Mesendoderm (in vitro differentiated cells): ENCODE measurements around the gene AP4B1. TPM values are rescaled to one million over a fixed set of nuclear protein-coding genes. Genes with fewer than 3 reads are reported as not detected.
A peak's percentile ranks its signal among the peaks of the same experiment; 100 is the strongest.
"Not testable (repeated sequence)": the region's sequence is repeated elsewhere in the genome, so short reads cannot be mapped to it uniquely, and the experiment has no call there.

Experiments used
- DNase-seq: peaks from one replicate; pipeline ENCODE4 v3.0.0; 2013
- H2AK5ac ChIP-seq: 2 replicates; pipeline ENCODE4 v1.6.1; 2013; ENCODE audit warnings: low read length, inconsistent platforms
- H2BK120ac ChIP-seq: 2 replicates; pipeline ENCODE4 v1.6.1; 2013; ENCODE audit warnings: low read depth, mild to moderate bottlenecking, low read length, moderate library complexity, mixed read lengths
- H2BK15ac ChIP-seq: replicated peaks from 2 replicates; pipeline ENCODE4 v1.6.1; 2013; ENCODE audit warnings: low read depth, mild to moderate bottlenecking, moderate library complexity
- H2BK5ac ChIP-seq: 2 replicates; pipeline ENCODE4 v1.6.1; 2013; ENCODE audit warnings: low read length, inconsistent platforms
- H3K18ac ChIP-seq: 2 replicates; pipeline ENCODE4 v1.6.1; 2013; ENCODE audit warnings: mild to moderate bottlenecking, low read length, mixed read lengths
- H3K23ac ChIP-seq: one replicate; pipeline ENCODE4 v1.6.1; 2013; ENCODE audit warnings: low read length
- H3K27ac ChIP-seq: 2 replicates; pipeline ENCODE4 v1.5.1; 2013; ENCODE audit warnings: low read depth, mild to moderate bottlenecking, inconsistent platforms, low read length, moderate library complexity
- H3K27me3 ChIP-seq: 2 replicates; pipeline ENCODE4 v1.6.1; 2013; ENCODE audit warnings: low read length, control low read depth, mild to moderate bottlenecking, inconsistent platforms; ENCODE audit not compliant: insufficient read depth, poor library complexity
- H3K36me3 ChIP-seq: 2 replicates; pipeline ENCODE4 v1.6.1; 2013; ENCODE audit warnings: low read length, inconsistent platforms; ENCODE audit not compliant: control insufficient read depth, insufficient read depth
- H3K4ac ChIP-seq: one replicate; pipeline ENCODE4 v1.6.1; 2013; ENCODE audit warnings: low read depth, mild to moderate bottlenecking, low read length, moderate library complexity
- H3K4me1 ChIP-seq: 2 replicates; pipeline ENCODE4 v1.6.1; 2013; ENCODE audit warnings: low read depth, low read length, inconsistent platforms; ENCODE audit not compliant: control insufficient read depth
- H3K4me2 ChIP-seq: 2 replicates; pipeline ENCODE4 v1.6.1; 2013; ENCODE audit warnings: low read length
- H3K4me3 ChIP-seq: 2 replicates; pipeline ENCODE4 v1.5.1; 2013; ENCODE audit warnings: mild to moderate bottlenecking, low read length
- H3K56ac ChIP-seq: one replicate; pipeline ENCODE4 v1.6.1; 2013; ENCODE audit warnings: low read length
- H3K79me1 ChIP-seq: 2 replicates; pipeline ENCODE4 v1.6.1; 2013; ENCODE audit warnings: low read length, inconsistent platforms
- H3K79me2 ChIP-seq: 2 replicates; pipeline ENCODE4 v1.6.1; 2013; ENCODE audit warnings: mild to moderate bottlenecking, low read length; ENCODE audit not compliant: control insufficient read depth, insufficient read depth
- H3K9ac ChIP-seq: 2 replicates; pipeline ENCODE4 v1.6.1; 2013; ENCODE audit warnings: low read length, inconsistent platforms
- H4K5ac ChIP-seq: one replicate; pipeline ENCODE4 v1.6.1; 2013; ENCODE audit warnings: low read length
- H4K8ac ChIP-seq: one replicate; pipeline ENCODE4 v1.6.1; 2013; ENCODE audit warnings: low read depth, mild to moderate bottlenecking, control low read depth, low read length, moderate library complexity
- WGBS: extraction: QIAGEN DNeasy Blood & Tissue Kit; methylation state at CpG from one replicate; pipeline ENCODE4 v1.1.7; 2013; ENCODE audit warnings: low lambda C conversion rate, missing lambda C conversion rate; ENCODE audit not compliant: insufficient coverage; ENCODE audit errors: extremely low coverage; 5-methylcytosine and 5-hydroxymethylcytosine counted together
- polyA plus RNA-seq, 2 experiments: library from polyadenylated mRNA; stranded (reverse); fragments of 200-250 nt; gene quantifications; one replicate each; pipeline ENCODE4 v1.2.3, GENCODE V29; 2013

Gene AP4B1
- 8.4 TPM for polyA plus RNA-seq (2013, experiment 1 of 2)
- polyA plus RNA-seq (2013, experiment 2 of 2): 8.4 TPM

- no peaks in the 10 kb centered on the region for H3K27me3 ChIP-seq
- H3K9ac ChIP-seq: peak within 1 kb of the TSS; percentile 98
- peaks cover 2% of the 10 kb centered on the region for H3K36me3 ChIP-seq
Observed at GRCh38 chr1:113904674-113905434, at the start of gene AP4B1, which contains the start of gene DCLRE1B. Gene AP4B1 (minus strand): TSS chr1:113904799. CDS start chr1:113904717, 82 bp downstream. Gene DCLRE1B (plus strand): TSS chr1:113905326. CDS start chr1:113905587, 261 bp downstream.

GRCh38 chr1:113951719-113952118, 47.1 kb upstream of the AP4B1 start:
- H2BK5ac ChIP-seq: no peak overlapping the region
- H3K27me3 ChIP-seq: no peaks in the 10 kb centered on the region
- no peaks in the 10 kb centered on the region for H3K4me1 ChIP-seq
- no peak overlapping the region for H3K18ac ChIP-seq
- H3K56ac ChIP-seq: no peak overlapping the region
- H4K8ac ChIP-seq: no peak overlapping the region
- H3K27ac ChIP-seq: no peak overlapping the region
- H3K36me3 ChIP-seq: no peaks in the 10 kb centered on the region
- no peaks in the 10 kb centered on the region for H3K79me2 ChIP-seq
- H2AK5ac ChIP-seq: no peak overlapping the region
- H3K9ac ChIP-seq: no peak overlapping the region
- H2BK120ac ChIP-seq: no peak overlapping the region
- no CpG with 5 or more reads among the region's 2 CpGs for whole genome bisulfite sequencing
- no peak overlapping the region for H3K23ac ChIP-seq
- H3K4me3 ChIP-seq: no peak overlapping the region
- no peak for DNase-seq
- no peak overlapping the region for H3K4me2 ChIP-seq
- no peak overlapping the region for H4K5ac ChIP-seq
- H3K4ac ChIP-seq: no peak overlapping the region
- H2BK15ac ChIP-seq: no peak overlapping the region
- peaks cover 1% of the 10 kb centered on the region for H3K79me1 ChIP-seq

More at GRCh38 chr1:113904674-113905434, at the start of gene AP4B1, which contains the start of gene DCLRE1B:
- no CpG with 5 or more reads among the region's 67 CpGs for whole genome bisulfite sequencing
- Histone ChIP-seq H3K79me2 (peaks cover 2% of the 10 kb centered on the region), H3K27ac (peak within 1 kb of the TSS; percentile 65), H3K4me3 (peak within 1 kb of the TSS; percentile 98), H3K23ac (no peak within 1 kb of the TSS), H2AK5ac (no peak within 1 kb of the TSS), H4K5ac (no peak within 1 kb of the TSS), H3K4me1 (peaks cover 2% of the 10 kb centered on the region), H3K4me2 (peak within 1 kb of the TSS; percentile 87), H2BK5ac (peak within 1 kb of the TSS; percentile 73), H3K56ac (peak within 1 kb of the TSS; percentile 92), H3K79me1 (peaks cover 5% of the 10 kb centered on the region), H4K8ac (no peak within 1 kb of the TSS), H2BK120ac (no peak within 1 kb of the TSS), H3K4ac (peak within 1 kb of the TSS; percentile 64), H2BK15ac (no peak within 1 kb of the TSS), H3K18ac (peak within 1 kb of the TSS; percentile 64)
- peak; percentile 100 for DNase-seq

GRCh38 chr1:113950908-113951307, 46.3 kb upstream of the AP4B1 start:
- no peak overlapping the region for H3K18ac ChIP-seq
- DNase-seq: no peak
- no peak overlapping the region for H2BK120ac ChIP-seq
- no peak overlapping the region for H4K5ac ChIP-seq
- no CpG with 5 or more reads among the region's 1 CpG for WGBS
- H3K27ac ChIP-seq: no peak overlapping the region
- no peaks in the 10 kb centered on the region for H3K4me1 ChIP-seq
- no peak overlapping the region for H3K9ac ChIP-seq
- H3K23ac ChIP-seq: no peak overlapping the region
- no peaks in the 10 kb centered on the region for H3K36me3 ChIP-seq
- H3K4me2 ChIP-seq: no peak overlapping the region
- no peak overlapping the region for H2AK5ac ChIP-seq
- H2BK15ac ChIP-seq: no peak overlapping the region
- no peak overlapping the region for H3K56ac ChIP-seq
- H3K27me3 ChIP-seq: no peaks in the 10 kb centered on the region
- no peak overlapping the region for H2BK5ac ChIP-seq
- H4K8ac ChIP-seq: no peak overlapping the region
- no peak overlapping the region for H3K4me3 ChIP-seq
- H3K4ac ChIP-seq: no peak overlapping the region
- H3K79me1 ChIP-seq: peaks cover 4% of the 10 kb centered on the region
- no peaks in the 10 kb centered on the region for H3K79me2 ChIP-seq

- Histone ChIP-seq H4K5ac (no peak overlapping the region), H3K18ac (no peak overlapping the region), H4K8ac (no peak overlapping the region), H3K79me1 (peaks cover 6% of the 10 kb centered on the region), H3K27me3 (no peaks in the 10 kb centered on the region), H3K36me3 (no peaks in the 10 kb centered on the region), H3K56ac (no peak overlapping the region), H3K23ac (no peak overlapping the region), H3K27ac (no peak overlapping the region), H3K4ac (no peak overlapping the region), H3K9ac (no peak overlapping the region), H2BK5ac (no peak overlapping the region), H2BK120ac (no peak overlapping the region), H2AK5ac (no peak overlapping the region), H2BK15ac (no peak overlapping the region), H3K4me3 (no peak overlapping the region), H3K4me1 (no peaks in the 10 kb centered on the region), H3K4me2 (no peak overlapping the region), H3K79me2 (no peaks in the 10 kb centered on the region)
- no peak for DNase-seq
- WGBS: no CpG with 5 or more reads among the region's 5 CpGs
Observed at GRCh38 chr1:113949007-113949406, 44.4 kb upstream of the AP4B1 start.

- H4K5ac ChIP-seq, H2BK120ac ChIP-seq, H3K27ac ChIP-seq, H2BK5ac ChIP-seq, DNase-seq, H3K23ac ChIP-seq, H3K4ac ChIP-seq, H3K4me2 ChIP-seq, H3K4me1 ChIP-seq, H4K8ac ChIP-seq, H3K36me3 ChIP-seq, H2AK5ac ChIP-seq, H3K56ac ChIP-seq, H3K79me2 ChIP-seq, H3K9ac ChIP-seq, H3K27me3 ChIP-seq, H2BK15ac ChIP-seq, H3K18ac ChIP-seq, H3K4me3 ChIP-seq, H3K79me1 ChIP-seq: not testable (repeated sequence)
- no CpG with 5 or more reads among the region's 4 CpGs for WGBS
Observed at GRCh38 chr1:113948151-113948550, 43.6 kb upstream of the AP4B1 start.
